Karpas-422 (cell line): ENCODE measurements around the gene GON4L. TPM values are rescaled to one million over a fixed set of nuclear protein-coding genes. Genes with fewer than 3 reads are reported as not detected.
"Not testable (repeated sequence)": the region's sequence is repeated elsewhere in the genome, so short reads cannot be mapped to it uniquely, and the experiment has no call there.

Experiments used
- DNase-seq: peaks from one replicate; pipeline ENCODE4 v3.0.0-alpha.2; 2015
- H2AFZ ChIP-seq: fragments of 200-600 bp; sonication (generic); 2 replicates; pipeline ENCODE4 v1.6.1; 2014; ENCODE audit warnings: antibody characterized with exemption, low read length, mixed read lengths
- H3K27ac ChIP-seq: fragments of 200-600 bp; sonication (generic); 2 replicates; pipeline ENCODE4 v1.5.1; 2014; ENCODE audit warnings: mild to moderate bottlenecking, low read length, moderate library complexity
- H3K27me3 ChIP-seq: fragments of 200-600 bp; sonication (generic); 2 replicates; pipeline ENCODE4 v1.6.1; 2014; ENCODE audit warnings: low read length, mixed read lengths
- H3K36me3 ChIP-seq: fragments of 200-600 bp; sonication (generic); 2 replicates; pipeline ENCODE4 v1.6.1; 2014; ENCODE audit warnings: low read length, mixed read lengths; ENCODE audit not compliant: insufficient read depth
- H3K4me1 ChIP-seq: fragments of 200-600 bp; sonication (generic); 2 replicates; pipeline ENCODE4 v1.6.1; 2014; ENCODE audit warnings: mild to moderate bottlenecking, low read length, mixed read lengths
- H3K4me2 ChIP-seq: fragments of 200-600 bp; sonication (generic); 2 replicates; pipeline ENCODE4 v1.6.1; 2014; ENCODE audit warnings: low read length, low read depth, mild to moderate bottlenecking; ENCODE audit not compliant: poor library complexity, severe bottlenecking
- H3K4me3 ChIP-seq: fragments of 200-600 bp; sonication (generic); 2 replicates; pipeline ENCODE4 v1.5.1; 2014; ENCODE audit warnings: mild to moderate bottlenecking, antibody characterized with exemption, low read length, mixed read lengths
- H3K79me2 ChIP-seq: fragments of 200-600 bp; sonication (generic); 2 replicates; pipeline ENCODE4 v1.6.1; 2014; ENCODE audit warnings: mild to moderate bottlenecking, low read length, mixed read lengths
- H3K9ac ChIP-seq: fragments of 200-600 bp; sonication (generic); 2 replicates; pipeline ENCODE4 v1.6.0; 2014; ENCODE audit warnings: low read length
- H3K9me2 ChIP-seq: fragments of 200-600 bp; sonication (generic), shearing (Covaris generic); replicated peaks from 2 replicates; pipeline ENCODE4 v1.6.0; 2014; ENCODE audit warnings: mild to moderate bottlenecking, low read length, moderate library complexity; ENCODE audit not compliant: insufficient read depth
- H3K9me3 ChIP-seq: fragments of 300-700, 200-600 bp; sonication (generic); 2 replicates; pipeline ENCODE4 v1.6.1; 2014; ENCODE audit warnings: low read length, mixed read lengths
- H4K20me1 ChIP-seq: fragments of 200-600 bp; sonication (generic); 2 replicates; pipeline ENCODE4 v1.6.1; 2014; ENCODE audit warnings: mild to moderate bottlenecking, antibody characterized with exemption, low read length, low read depth; ENCODE audit not compliant: insufficient read depth
- total RNA-seq: library from RNA; depleted of rRNA; stranded (reverse); fragments of >200 nt; shearing (Covaris generic); gene quantifications from 2 replicates; pipeline ENCODE4 v1.2.3, GENCODE V29; 2014; ENCODE audit warnings: low replicate concordance

The GON4L gene
- total RNA-seq, 1 experiment from 2014 or later = 32.9 TPM

DNA sequence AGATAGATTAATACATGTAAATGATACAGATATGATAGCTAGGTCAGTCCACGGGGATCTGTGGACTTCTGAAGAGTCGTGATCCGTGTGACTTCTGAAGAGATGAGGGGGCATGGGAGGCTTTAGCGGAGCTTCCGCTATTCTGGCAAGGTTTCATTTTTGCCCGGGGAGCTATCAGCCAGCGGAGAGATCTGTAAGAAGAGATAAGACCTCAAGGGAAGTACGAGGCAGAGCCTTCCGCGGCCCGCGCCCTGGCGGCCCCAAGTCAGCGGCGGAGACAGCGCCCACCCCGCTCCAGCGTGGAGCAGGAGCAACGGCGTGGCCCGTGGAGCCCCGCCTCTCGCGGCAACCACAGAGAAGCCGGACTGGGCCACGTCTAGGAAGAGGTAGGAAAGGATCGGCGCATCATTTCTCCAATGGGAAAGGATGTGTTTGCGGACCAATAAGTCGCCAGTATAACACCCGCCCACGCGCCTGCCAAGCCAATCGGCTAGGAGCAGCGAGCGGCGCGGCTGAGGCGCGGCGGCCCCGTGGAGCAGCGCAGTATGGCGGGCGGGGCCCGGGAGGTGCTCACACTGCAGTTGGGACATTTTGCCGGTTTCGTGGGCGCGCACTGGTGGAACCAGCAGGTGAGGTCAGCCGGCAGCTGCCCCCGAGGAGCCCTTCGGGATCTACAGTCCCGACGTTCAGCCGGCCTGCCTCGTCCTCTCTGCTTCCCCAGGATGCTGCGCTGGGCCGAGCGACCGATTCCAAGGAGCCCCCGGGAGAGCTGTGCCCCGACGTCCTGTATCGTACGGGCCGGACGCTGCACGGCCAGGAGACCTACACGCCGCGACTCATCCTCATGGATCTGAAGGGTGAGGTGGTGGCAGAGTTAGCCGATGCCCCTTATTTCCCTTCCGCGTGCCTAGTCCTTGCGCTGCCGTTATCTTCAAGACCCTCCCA is 111.5 kb downstream of the GON4L start:
- not testable (repeated sequence) for H3K36me3 ChIP-seq, H3K79me2 ChIP-seq, H3K9me3 ChIP-seq, H3K27me3 ChIP-seq, H3K4me1 ChIP-seq, H4K20me1 ChIP-seq, H3K9me2 ChIP-seq
- Histone ChIP-seq H3K9ac (peak overlapping the region; percentile 71), H3K4me2 (peak overlapping the region; percentile 77), H3K27ac (peak overlapping the region; percentile 78), H2AFZ (peak overlapping the region; percentile 16), H3K4me3 (peak overlapping the region; percentile 68)
- peak; percentile 96 for DNase-seq

DNA sequence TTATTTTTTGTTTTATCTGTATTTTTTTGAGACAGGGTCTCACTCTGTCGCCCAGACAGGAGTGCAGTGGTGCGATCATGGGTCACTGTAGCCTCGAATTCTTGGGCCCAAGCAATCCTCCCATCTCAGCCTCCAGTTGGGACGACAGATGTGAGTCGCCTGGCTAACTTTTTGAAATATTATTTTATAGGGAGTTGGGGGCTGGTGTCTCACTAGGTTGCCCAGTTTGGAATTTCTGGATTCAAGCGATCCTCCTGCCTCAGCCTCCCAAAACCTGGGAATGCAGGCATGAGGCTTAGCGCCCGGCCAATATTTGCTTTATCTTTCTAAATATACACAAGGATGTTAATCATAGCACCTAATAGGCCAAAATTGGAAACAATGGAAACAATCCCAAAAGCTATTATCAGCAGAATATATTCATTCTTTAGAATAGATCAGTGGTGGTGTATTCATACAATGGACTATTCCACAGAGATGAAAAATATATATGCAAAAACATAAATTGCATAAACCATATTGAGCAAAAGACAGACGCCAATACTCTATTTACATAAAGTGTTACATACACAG is 112.2 kb downstream of the GON4L start:
- peak overlapping the region; percentile 78 for H3K27ac ChIP-seq
- H3K79me2 ChIP-seq = no peaks in the 10 kb centered on the region
- no peaks in the 10 kb centered on the region for H3K36me3 ChIP-seq
- no peaks in the 10 kb centered on the region for H4K20me1 ChIP-seq
- H3K27me3 ChIP-seq = no peaks in the 10 kb centered on the region
- peak overlapping the region; percentile 71 for H3K9ac ChIP-seq
- H3K4me3 ChIP-seq = peak overlapping the region; percentile 68
- no peaks in the 10 kb centered on the region for H3K9me2 ChIP-seq
- peak overlapping the region; percentile 77 for H3K4me2 ChIP-seq
- H3K4me1 ChIP-seq = peaks cover 6% of the 10 kb centered on the region; the same call in 1 of the 2 replicates
- H2AFZ ChIP-seq = peak overlapping the region; percentile 16
- no peaks in the 10 kb centered on the region for H3K9me3 ChIP-seq
- no peak for DNase-seq

DNA sequence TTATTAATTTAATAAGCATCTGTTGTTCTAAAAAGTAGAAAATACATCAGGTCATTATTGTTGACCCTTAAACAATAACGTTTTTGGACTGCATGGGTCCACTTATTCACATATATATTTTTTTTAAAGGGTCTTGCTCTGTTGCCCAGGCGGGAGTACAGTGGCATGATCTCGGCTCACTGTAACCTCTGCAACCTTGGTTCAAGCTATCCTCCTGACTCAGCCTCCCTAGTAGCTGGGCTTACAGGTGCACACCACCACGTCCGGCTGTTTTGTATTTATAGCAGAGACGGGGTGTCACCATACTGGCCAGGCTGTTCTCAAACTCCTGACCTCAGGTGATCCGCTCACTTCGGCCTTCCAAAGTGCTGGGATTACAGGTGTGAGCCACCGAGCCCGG is 115.1 kb downstream of the GON4L start:
- no peak overlapping the region for H3K9ac ChIP-seq
- H3K4me1 ChIP-seq = peaks cover 6% of the 10 kb centered on the region; the same call in 1 of the 2 replicates
- H3K27ac ChIP-seq = no peak overlapping the region
- H2AFZ ChIP-seq = no peak overlapping the region
- no peak overlapping the region for H3K4me3 ChIP-seq
- H3K9me3 ChIP-seq = no peaks in the 10 kb centered on the region
- no peak overlapping the region for H3K4me2 ChIP-seq
- peaks cover 15% of the 10 kb centered on the region; the same call in 1 of the 2 replicates for H3K36me3 ChIP-seq
- H4K20me1 ChIP-seq = no peaks in the 10 kb centered on the region
- DNase-seq = no peak
- H3K27me3 ChIP-seq = no peaks in the 10 kb centered on the region
- H3K79me2 ChIP-seq = no peaks in the 10 kb centered on the region
- H3K9me2 ChIP-seq = no peaks in the 10 kb centered on the region

DNA sequence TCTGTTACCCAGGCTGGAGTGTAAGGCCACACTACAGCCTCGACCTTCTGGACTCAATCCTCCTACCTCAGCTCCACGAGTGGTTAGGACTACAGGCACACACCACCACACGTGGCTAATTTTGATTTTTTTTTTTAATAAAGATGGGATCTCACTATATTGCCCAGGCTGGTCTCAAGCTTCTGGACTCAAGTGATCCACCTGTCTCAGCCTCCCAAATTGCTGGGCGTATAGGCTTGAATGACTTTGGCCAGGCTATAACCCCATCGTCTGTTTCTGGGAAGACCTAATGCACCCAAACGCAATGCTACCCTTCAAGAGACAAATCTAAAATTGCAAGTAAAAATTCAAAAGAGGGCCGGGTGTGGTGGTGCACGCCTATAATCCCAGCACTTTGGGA is 116.0 kb downstream of the GON4L start:
- Histone ChIP-seq H2AFZ (no peak overlapping the region), H3K4me3 (no peak overlapping the region), H3K9me2 (no peaks in the 10 kb centered on the region), H3K79me2 (no peaks in the 10 kb centered on the region), H3K4me1 (peaks cover 6% of the 10 kb centered on the region; the same call in 1 of the 2 replicates), H3K27ac (no peak overlapping the region), H4K20me1 (no peaks in the 10 kb centered on the region), H3K27me3 (no peaks in the 10 kb centered on the region), H3K9me3 (no peaks in the 10 kb centered on the region), H3K9ac (no peak overlapping the region), H3K36me3 (peaks cover 16% of the 10 kb centered on the region; the same call in 1 of the 2 replicates), H3K4me2 (no peak overlapping the region)
- no peak for DNase-seq

DNA sequence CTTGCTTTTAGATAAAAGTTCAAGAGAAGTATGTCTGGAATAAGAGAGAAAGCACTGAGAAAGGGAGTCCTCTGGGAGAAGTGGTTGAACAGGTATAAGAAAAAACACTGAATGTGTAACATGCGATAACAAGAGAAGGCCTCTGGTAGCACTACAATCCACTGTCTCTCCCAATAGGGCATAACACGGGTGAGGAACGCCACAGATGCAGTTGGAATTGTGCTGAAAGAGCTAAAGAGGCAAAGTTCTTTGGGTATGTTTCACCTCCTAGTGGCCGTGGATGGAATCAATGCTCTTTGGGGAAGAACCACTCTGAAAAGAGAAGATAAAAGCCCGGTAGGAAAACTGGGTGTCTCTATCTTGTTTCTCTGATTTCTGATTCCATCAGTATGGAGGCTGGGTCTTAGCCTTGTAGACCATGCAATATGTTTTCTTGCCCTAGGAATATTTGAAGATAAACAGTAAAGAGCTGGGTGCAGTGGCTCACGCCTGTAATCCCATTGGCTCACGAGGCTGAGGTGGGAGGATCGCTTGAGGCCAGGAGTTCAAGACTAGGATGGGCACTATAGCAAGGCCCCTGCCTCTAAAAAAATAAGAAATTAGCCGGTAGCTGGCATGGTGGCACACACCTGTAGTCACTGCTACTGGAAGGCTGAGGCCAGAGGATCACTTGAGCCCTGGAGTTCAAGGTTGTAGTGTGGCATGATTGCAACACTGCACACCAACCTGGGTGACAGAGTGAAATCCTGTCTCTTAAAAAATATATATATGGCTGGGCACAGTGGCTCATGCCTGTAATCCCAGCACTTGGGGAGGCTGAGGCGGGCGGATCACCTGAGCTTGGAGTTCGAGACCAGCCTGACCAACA is 127.7 kb downstream of the GON4L start:
- peak; percentile 75 for DNase-seq
- H3K36me3 ChIP-seq = peaks cover 32% of the 10 kb centered on the region

DNA sequence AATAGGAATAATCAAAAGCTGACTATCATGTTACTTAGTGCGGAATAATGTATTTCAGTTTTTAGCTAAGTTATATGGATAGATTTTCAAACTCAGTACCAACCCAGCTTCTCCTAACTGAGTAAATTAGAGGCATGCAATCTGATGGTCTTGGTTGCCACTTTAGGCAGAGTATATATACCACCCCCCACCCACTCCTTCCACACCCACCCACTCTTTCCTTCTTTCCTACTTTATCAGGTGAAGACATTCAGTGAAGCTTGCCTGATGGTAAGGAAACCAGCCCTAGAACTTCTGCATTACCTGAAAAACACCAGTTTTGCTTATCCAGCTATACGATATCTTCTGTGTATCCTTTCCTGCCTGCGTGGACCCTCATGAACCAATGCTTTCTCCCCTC is 131.9 kb downstream of the GON4L start:
- Histone ChIP-seq H3K9me3 (no peaks in the 10 kb centered on the region), H3K4me2 (no peak overlapping the region), H3K9me2 (no peaks in the 10 kb centered on the region), H4K20me1 (no peaks in the 10 kb centered on the region), H3K9ac (no peak overlapping the region), H2AFZ (no peak overlapping the region), H3K4me1 (no peaks in the 10 kb centered on the region), H3K4me3 (no peak overlapping the region), H3K79me2 (peaks cover 17% of the 10 kb centered on the region), H3K27ac (no peak overlapping the region), H3K36me3 (peaks cover 32% of the 10 kb centered on the region), H3K27me3 (no peaks in the 10 kb centered on the region)
- no peak for DNase-seq

More for the DNA sequence above, 127.7 kb downstream of the GON4L start:
- Histone ChIP-seq H4K20me1 (no peaks in the 10 kb centered on the region), H3K9me2 (no peaks in the 10 kb centered on the region), H3K27me3 (no peaks in the 10 kb centered on the region), H3K4me1 (no peaks in the 10 kb centered on the region), H3K9me3 (no peaks in the 10 kb centered on the region), H3K4me2 (no peak overlapping the region), H3K27ac (no peak overlapping the region), H2AFZ (no peak overlapping the region), H3K9ac (no peak overlapping the region), H3K4me3 (no peak overlapping the region), H3K79me2 (peaks cover 3% of the 10 kb centered on the region; the same call in 1 of the 2 replicates)

DNA sequence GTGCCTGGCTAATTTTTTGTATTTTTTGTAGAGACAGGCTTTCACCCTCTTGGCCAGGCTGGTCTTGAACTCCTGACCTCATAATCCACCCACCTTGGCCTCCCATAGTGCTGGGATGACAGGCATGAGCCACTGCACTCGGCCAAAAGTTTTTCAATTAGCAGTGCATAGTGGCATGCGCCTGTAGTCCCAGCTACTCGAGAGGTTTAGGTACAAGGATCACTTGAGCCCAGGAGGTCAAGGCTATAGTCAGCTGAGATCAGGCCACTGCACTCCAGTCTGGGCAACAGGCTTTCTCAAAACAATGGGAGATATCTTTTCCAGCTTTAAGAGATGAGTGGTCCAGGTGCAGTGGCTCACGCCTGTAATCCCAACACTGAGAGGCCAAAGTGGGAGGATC is 137.3 kb downstream of the GON4L start:
- Histone ChIP-seq H2AFZ (no peak overlapping the region), H3K36me3 (peaks cover 27% of the 10 kb centered on the region; the same call in 1 of the 2 replicates), H3K9me2 (no peaks in the 10 kb centered on the region), H3K9me3 (no peaks in the 10 kb centered on the region), H4K20me1 (no peaks in the 10 kb centered on the region), H3K27ac (no peak overlapping the region), H3K27me3 (no peaks in the 10 kb centered on the region), H3K9ac (no peak overlapping the region), H3K4me2 (no peak overlapping the region), H3K4me1 (peaks cover 24% of the 10 kb centered on the region), H3K4me3 (no peak overlapping the region), H3K79me2 (peaks cover 49% of the 10 kb centered on the region)
- no peak for DNase-seq
